Measurements from ENCODE around the gene TMEM14A.
A peak's percentile ranks its signal among the peaks of the same experiment; 100 is the strongest.

The TMEM14A gene

DNA sequence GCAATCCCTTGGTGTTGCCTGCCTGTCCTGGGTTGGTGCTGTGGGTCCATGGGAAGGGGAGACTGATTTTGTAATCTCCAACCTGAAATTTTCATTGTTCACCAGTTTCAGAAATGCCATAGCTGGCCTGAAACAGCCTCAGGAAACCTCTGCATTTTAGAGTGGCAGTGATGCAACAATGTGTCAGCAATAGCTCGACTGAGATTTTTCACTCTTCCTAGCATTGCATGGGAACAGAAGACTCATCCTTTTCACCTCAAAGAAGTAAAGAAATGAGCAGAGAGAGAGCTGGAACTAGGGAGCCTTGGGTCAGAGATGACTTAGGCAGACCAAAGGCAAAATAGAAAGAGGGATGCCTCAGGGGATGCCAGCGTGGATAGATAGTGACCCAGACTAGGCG lies 23.7 kb upstream of the TMEM14A start:
- no peak overlapping the region for H3K27ac ChIP-seq (replicated peaks; ENCODE audit: low read length)
- DNase-seq (ENCODE audit: low spot score) = no peak
- no peak overlapping the region for H3K4me3 ChIP-seq (ENCODE audit: low read length in 2 of 2)
- no peak overlapping the region for H4K8ac ChIP-seq (ENCODE audit: low read depth, low read length)
- H3K18ac ChIP-seq (ENCODE audit: low read length) = no peak overlapping the region
- no peak overlapping the region for H3K4me2 ChIP-seq (ENCODE audit: insufficient read depth, low read length, poor library complexity, severe bottlenecking)
- no peak overlapping the region for H3K9ac ChIP-seq (ENCODE audit: low read depth, low read length, poor library complexity)
- no peaks in the 10 kb centered on the region for H3K36me3 ChIP-seq (replicated peaks in 1 of 2; ENCODE audit: control insufficient read depth in 2 of 2, insufficient read depth in 2 of 2, low read length in 2 of 2)
- H2BK12ac ChIP-seq (ENCODE audit: low read length) = no peak overlapping the region
- peaks cover 4 to 11% of the 10 kb centered on the region in 2 donors for H3K4me1 ChIP-seq (ENCODE audit: control insufficient read depth in 2 of 2, insufficient read depth in 1 of 2, low read depth in 1 of 2, low read length in 2 of 2)
- H4K91ac ChIP-seq (ENCODE audit: low read depth, low read length, poor library complexity) = no peak overlapping the region
- no peak overlapping the region for H3K4ac ChIP-seq (ENCODE audit: low read length)
- H2BK5ac ChIP-seq (ENCODE audit: low read length) = no peak overlapping the region
- H3K27me3 ChIP-seq (ENCODE audit: control insufficient read depth in 3 of 3, insufficient read depth in 3 of 3, low read depth in 1 of 3, low read length in 3 of 3) = peaks cover 0 to 20% (median 0%) of the 10 kb centered on the region in 3 experiments
- no peaks in the 10 kb centered on the region for H3K9me3 ChIP-seq (replicated peaks in 1 of 2; ENCODE audit: control insufficient read depth in 2 of 2, insufficient read depth in 1 of 2, low read depth in 1 of 2, low read length in 2 of 2)
- H2BK15ac ChIP-seq (ENCODE audit: low read length) = no peak overlapping the region
- no peak overlapping the region for H2AK5ac ChIP-seq (ENCODE audit: low read depth, low read length)
- H3K14ac ChIP-seq (ENCODE audit: low read length) = no peak overlapping the region
- no peak overlapping the region for H2BK120ac ChIP-seq (ENCODE audit: low read depth, low read length)
- no CpG with 5 or more reads among the region's 3 CpGs for WGBS, 2 donors (ENCODE audit: extremely low coverage in 2 of 2, insufficient read length in 2 of 2, insufficient replicate concordance in 1 of 2)
- no peaks in the 10 kb centered on the region for H3K79me1 ChIP-seq (ENCODE audit: low read depth, low read length)
- H2AFZ ChIP-seq (ENCODE audit: low read length) = peak overlapping the region; percentile 6
- no peak overlapping the region for H3K23ac ChIP-seq (ENCODE audit: low read depth, low read length, poor library complexity)

DNA sequence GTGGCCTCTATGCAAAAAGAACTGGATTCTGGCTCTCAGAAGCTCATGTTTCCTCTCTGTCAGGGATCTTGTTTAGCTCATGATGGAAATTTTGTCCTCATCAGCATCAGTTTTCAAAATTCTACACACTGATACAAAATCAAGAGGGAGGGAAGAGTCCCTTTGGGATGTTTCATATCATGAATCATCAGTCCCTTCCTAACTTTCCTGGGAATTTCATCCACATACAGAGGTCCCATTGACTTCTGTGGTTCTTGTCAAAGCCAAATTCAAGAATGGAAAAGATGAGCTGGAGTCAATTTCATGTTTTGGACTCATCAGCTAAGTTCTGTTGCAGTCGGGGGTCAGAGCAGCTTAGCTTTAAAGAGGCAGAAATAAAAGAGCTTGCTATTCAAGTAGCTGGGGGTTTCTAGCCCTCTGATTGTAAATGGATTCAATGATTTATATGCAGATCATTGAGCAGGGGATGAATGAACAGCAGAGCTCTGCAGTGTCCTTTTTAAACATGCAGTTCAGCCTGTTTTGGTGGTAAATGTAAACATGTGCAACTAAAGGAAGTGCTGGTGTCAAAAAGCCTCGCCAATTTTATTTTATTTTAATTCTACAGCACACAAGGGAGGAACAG lies 21.3 kb upstream of the TMEM14A start:
- no CpG with 5 or more reads among the region's 2 CpGs for WGBS, 2 donors (ENCODE audit: extremely low coverage in 2 of 2, insufficient read length in 2 of 2, insufficient replicate concordance in 1 of 2)
- peaks cover 0 to 1% of the 10 kb centered on the region in 2 donors for H3K9me3 ChIP-seq (replicated peaks in 1 of 2; ENCODE audit: control insufficient read depth in 2 of 2, insufficient read depth in 1 of 2, low read depth in 1 of 2, low read length in 2 of 2)
- no peak overlapping the region for H3K18ac ChIP-seq (ENCODE audit: low read length)
- H3K79me1 ChIP-seq (ENCODE audit: low read depth, low read length) = no peaks in the 10 kb centered on the region
- H3K23ac ChIP-seq (ENCODE audit: low read depth, low read length, poor library complexity) = no peak overlapping the region
- DNase-seq (ENCODE audit: low spot score) = no peak
- H2BK120ac ChIP-seq (ENCODE audit: low read depth, low read length) = no peak overlapping the region
- H3K4me2 ChIP-seq (ENCODE audit: insufficient read depth, low read length, poor library complexity, severe bottlenecking) = no peak overlapping the region
- no peak overlapping the region for H3K14ac ChIP-seq (ENCODE audit: low read length)
- no peak overlapping the region for H2AK5ac ChIP-seq (ENCODE audit: low read depth, low read length)
- no peak overlapping the region for H3K4me3 ChIP-seq (ENCODE audit: low read length in 2 of 2)
- H2BK15ac ChIP-seq (ENCODE audit: low read length) = no peak overlapping the region
- peaks cover 0 to 6% (median 0%) of the 10 kb centered on the region in 3 experiments for H3K27me3 ChIP-seq (ENCODE audit: control insufficient read depth in 3 of 3, insufficient read depth in 3 of 3, low read depth in 1 of 3, low read length in 3 of 3)
- H3K36me3 ChIP-seq (replicated peaks in 1 of 2; ENCODE audit: control insufficient read depth in 2 of 2, insufficient read depth in 2 of 2, low read length in 2 of 2) = no peaks in the 10 kb centered on the region
- no peak overlapping the region for H3K27ac ChIP-seq (replicated peaks; ENCODE audit: low read length)
- no peak overlapping the region for H3K4ac ChIP-seq (ENCODE audit: low read length)
- peaks cover 2 to 11% of the 10 kb centered on the region in 2 donors for H3K4me1 ChIP-seq (ENCODE audit: control insufficient read depth in 2 of 2, insufficient read depth in 1 of 2, low read depth in 1 of 2, low read length in 2 of 2)
- H2AFZ ChIP-seq (ENCODE audit: low read length) = no peak overlapping the region
- no peak overlapping the region for H2BK12ac ChIP-seq (ENCODE audit: low read length)
- H2BK5ac ChIP-seq (ENCODE audit: low read length) = no peak overlapping the region
- no peak overlapping the region for H3K9ac ChIP-seq (ENCODE audit: low read depth, low read length, poor library complexity)
- H4K91ac ChIP-seq (ENCODE audit: low read depth, low read length, poor library complexity) = no peak overlapping the region
- no peak overlapping the region for H4K8ac ChIP-seq (ENCODE audit: low read depth, low read length)

- H3K27ac ChIP-seq (replicated peaks; ENCODE audit: low read length) = no peak overlapping the region
- no CpG with 5 or more reads among the region's 3 CpGs for WGBS, 2 donors (ENCODE audit: extremely low coverage in 2 of 2, insufficient read length in 2 of 2, insufficient replicate concordance in 1 of 2)
- no peak overlapping the region for H3K9ac ChIP-seq (ENCODE audit: low read depth, low read length, poor library complexity)
- H3K23ac ChIP-seq (ENCODE audit: low read depth, low read length, poor library complexity) = no peak overlapping the region
- H3K4me2 ChIP-seq (ENCODE audit: insufficient read depth, low read length, poor library complexity, severe bottlenecking) = no peak overlapping the region
- no peak overlapping the region for H3K14ac ChIP-seq (ENCODE audit: low read length)
- no peak overlapping the region for H2AK5ac ChIP-seq (ENCODE audit: low read depth, low read length)
- no peak overlapping the region for H4K8ac ChIP-seq (ENCODE audit: low read depth, low read length)
- no peak for DNase-seq (ENCODE audit: low spot score)
- H4K91ac ChIP-seq (ENCODE audit: low read depth, low read length, poor library complexity) = no peak overlapping the region
- no peaks in the 10 kb centered on the region for H3K79me1 ChIP-seq (ENCODE audit: low read depth, low read length)
- no peak overlapping the region for H2BK120ac ChIP-seq (ENCODE audit: low read depth, low read length)
- no peak overlapping the region for H2BK12ac ChIP-seq (ENCODE audit: low read length)
- no peak overlapping the region for H2AFZ ChIP-seq (ENCODE audit: low read length)
- no peaks in the 10 kb centered on the region for H3K36me3 ChIP-seq (replicated peaks in 1 of 2; ENCODE audit: control insufficient read depth in 2 of 2, insufficient read depth in 2 of 2, low read length in 2 of 2)
- peaks cover 2 to 11% of the 10 kb centered on the region in 2 donors for H3K4me1 ChIP-seq (ENCODE audit: control insufficient read depth in 2 of 2, insufficient read depth in 1 of 2, low read depth in 1 of 2, low read length in 2 of 2)
- H3K18ac ChIP-seq (ENCODE audit: low read length) = no peak overlapping the region
- no peak overlapping the region for H3K4me3 ChIP-seq (ENCODE audit: low read length in 2 of 2)
- H3K4ac ChIP-seq (ENCODE audit: low read length) = no peak overlapping the region
- H3K27me3 ChIP-seq (ENCODE audit: control insufficient read depth in 3 of 3, insufficient read depth in 3 of 3, low read depth in 1 of 3, low read length in 3 of 3) = peaks cover 0 to 5% (median 0%) of the 10 kb centered on the region in 3 experiments
- peaks cover 0 to 2% of the 10 kb centered on the region in 2 donors for H3K9me3 ChIP-seq (replicated peaks in 1 of 2; ENCODE audit: control insufficient read depth in 2 of 2, insufficient read depth in 1 of 2, low read depth in 1 of 2, low read length in 2 of 2)
- H2BK5ac ChIP-seq (ENCODE audit: low read length) = no peak overlapping the region
- no peak overlapping the region for H2BK15ac ChIP-seq (ENCODE audit: low read length)
Observed at GRCh38 chr6:52650941-52651340, 20.0 kb upstream of the TMEM14A start.

DNA sequence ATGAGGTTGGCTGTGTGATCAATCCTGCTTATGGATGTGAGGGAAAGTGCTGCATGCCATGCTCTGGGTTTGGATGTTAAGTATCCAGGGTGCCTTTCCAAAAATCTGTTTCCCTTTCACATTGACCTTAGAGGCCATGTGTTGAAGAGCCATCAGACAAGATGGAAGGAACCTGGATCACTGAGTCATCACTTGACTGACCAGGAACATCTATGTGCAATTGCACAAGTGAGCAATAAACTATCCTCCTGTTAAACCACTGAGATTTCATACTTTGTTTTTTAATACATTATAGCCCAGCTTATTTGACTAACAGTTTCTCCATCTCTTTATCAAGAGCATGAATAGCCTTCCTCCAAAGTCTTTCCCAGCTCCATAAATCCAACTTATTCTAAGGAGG lies 17.8 kb upstream of the TMEM14A start:
- H3K4me1 ChIP-seq (ENCODE audit: control insufficient read depth in 2 of 2, insufficient read depth in 1 of 2, low read depth in 1 of 2, low read length in 2 of 2) = peaks cover 0 to 11% of the 10 kb centered on the region in 2 donors
- no peak overlapping the region for H3K27ac ChIP-seq (replicated peaks; ENCODE audit: low read length)

More for the DNA sequence above, 17.8 kb upstream of the TMEM14A start:
- Histone ChIP-seq H3K18ac (ENCODE audit: low read length) (no peak overlapping the region), H3K9ac (ENCODE audit: low read depth, low read length, poor library complexity) (no peak overlapping the region), H2BK5ac (ENCODE audit: low read length) (no peak overlapping the region), H3K36me3 (replicated peaks in 1 of 2; ENCODE audit: control insufficient read depth in 2 of 2, insufficient read depth in 2 of 2, low read length in 2 of 2) (no peaks in the 10 kb centered on the region), H2BK12ac (ENCODE audit: low read length) (no peak overlapping the region), H3K4me3 (ENCODE audit: low read length in 2 of 2) (no peak overlapping the region), H4K8ac (ENCODE audit: low read depth, low read length) (no peak overlapping the region), H3K14ac (ENCODE audit: low read length) (no peak overlapping the region), H3K79me1 (ENCODE audit: low read depth, low read length) (no peaks in the 10 kb centered on the region), H3K4ac (ENCODE audit: low read length) (no peak overlapping the region), H3K27me3 (ENCODE audit: control insufficient read depth in 3 of 3, insufficient read depth in 3 of 3, low read depth in 1 of 3, low read length in 3 of 3) (peaks cover 0 to 5% (median 0%) of the 10 kb centered on the region in 3 experiments), H2AK5ac (ENCODE audit: low read depth, low read length) (no peak overlapping the region), H3K9me3 (replicated peaks in 1 of 2; ENCODE audit: control insufficient read depth in 2 of 2, insufficient read depth in 1 of 2, low read depth in 1 of 2, low read length in 2 of 2) (peaks cover 0 to 5% of the 10 kb centered on the region in 2 donors), H2BK120ac (ENCODE audit: low read depth, low read length) (no peak overlapping the region), H3K4me2 (ENCODE audit: insufficient read depth, low read length, poor library complexity, severe bottlenecking) (no peak overlapping the region), H3K23ac (ENCODE audit: low read depth, low read length, poor library complexity) (no peak overlapping the region), H2AFZ (ENCODE audit: low read length) (no peak overlapping the region), H4K91ac (ENCODE audit: low read depth, low read length, poor library complexity) (no peak overlapping the region), H2BK15ac (ENCODE audit: low read length) (no peak overlapping the region)
- no peak for DNase-seq (ENCODE audit: low spot score)

Data from neuronal stem cell (in vitro differentiated cells).